GM12878 (cell line): ENCODE data around the gene PTPRJ. TPM values are rescaled to one million over a fixed set of nuclear protein-coding genes. Genes with fewer than 3 reads are reported as not detected.

ENCODE experiments used
- BACH1 ChIP-seq: fragments of 450-650 bp; IDR thresholded peaks from 2 replicates; pipeline ENCODE4 v1.6.1; 2017; ENCODE audit warnings: mild to moderate bottlenecking, borderline replicate concordance
- CBFB ChIP-seq: IDR thresholded peaks from 2 replicates; pipeline ENCODE4 v1.6.1; 2016; ENCODE audit warnings: antibody characterized with exemption, low read depth
- CTCF ChIP-seq, 3 experiments: IDR thresholded peaks in 2 of 3; conservative IDR thresholded peaks in 1 of 3; 2 replicates each; pipeline ENCODE4 v1.5.1; 2011; ENCODE audit warnings: low read depth in 3 of 3, low read length in 3 of 3, mild to moderate bottlenecking in 3 of 3, control low read depth in 2 of 3, moderate library complexity in 2 of 3, inconsistent platforms in 1 of 3, mixed read lengths in 1 of 3; ENCODE audit not compliant: control insufficient read depth in 2 of 3, insufficient read depth in 1 of 3; ENCODE audit errors: extremely low read depth in 1 of 3
- CUX1 ChIP-seq: IDR thresholded peaks from 2 replicates; pipeline ENCODE4 v1.6.1; 2012; ENCODE audit warnings: improper control_type of control experiment, low read depth, low read length; ENCODE audit not compliant: insufficient replicate concordance
- GATAD2B ChIP-seq: fragments of 450-650 bp; conservative IDR thresholded peaks from 2 replicates; pipeline ENCODE4 v1.6.1; 2017; ENCODE audit warnings: low read depth, mild to moderate bottlenecking, moderate library complexity
- IRF5 ChIP-seq: fragments of 450-650 bp; IDR thresholded peaks from 2 replicates; pipeline ENCODE4 v1.6.1; 2017; ENCODE audit warnings: borderline replicate concordance
- POLR2A ChIP-seq: IDR thresholded peaks from 2 replicates; pipeline ENCODE4 v1.6.1; 2011; ENCODE audit warnings: low read depth, mild to moderate bottlenecking, low read length
- RUNX3 ChIP-seq: IDR thresholded peaks from 2 replicates; pipeline ENCODE4 v1.6.1; 2012; ENCODE audit warnings: low read length, inconsistent platforms
- STAT1 ChIP-seq: fragments of 450-650 bp; conservative IDR thresholded peaks from 2 replicates; pipeline ENCODE4 v1.6.1; 2014; ENCODE audit warnings: antibody characterized with exemption, mild to moderate bottlenecking
- TAF1 ChIP-seq: IDR thresholded peaks from 2 replicates; pipeline ENCODE4 v1.6.1; 2011; ENCODE audit warnings: mild to moderate bottlenecking, low read depth, low read length, borderline replicate concordance
- USF2 ChIP-seq: IDR thresholded peaks from 2 replicates; pipeline ENCODE4 v1.6.1; 2011; ENCODE audit warnings: low read depth, low read length, improper control_type of control experiment, borderline replicate concordance
- ZBTB11 ChIP-seq: fragments of 450-650 bp; formaldehyde crosslinking; IDR thresholded peaks from 2 replicates; pipeline ENCODE4 v1.5.0; 2022; ENCODE audit warnings: mild to moderate bottlenecking, missing genetic modification characterization
- ZBTB4 ChIP-seq: fragments of 450-650 bp; formaldehyde crosslinking; IDR thresholded peaks from 2 replicates; pipeline ENCODE4 v1.4.0; 2022; ENCODE audit warnings: mild to moderate bottlenecking, moderate library complexity
- polyA plus RNA-seq, 11 experiments: library from polyadenylated mRNA; depleted of rRNA in 4 of 11; unstranded in 6 of 11; stranded (reverse) in 5 of 11; fragments of >200 nt; fragmentation: Nextera tagmentation in 4 of 11; fragmentation: Illumina TruSeq in 1 of 11; extraction: Ambion mirVana in 4 of 11; extraction: Trizol in 1 of 11; gene quantifications; 1 replicate in 1 of 11; 2 replicates in 10 of 11; pipeline versions ENCODE4 v1.2.1 to v1.2.3, GENCODE V29; 2011 to 2016; ENCODE audit warnings: inconsistent platforms in 2 of 11, missing spikeins in 2 of 11, low read depth in 1 of 11
- total RNA-seq, 4 experiments: library from RNA; depleted of rRNA in 3 of 4; stranded (reverse); fragments of >200 nt in 3 of 4; fragmentation: Illumina TruSeq in 1 of 4; extraction: Trizol in 1 of 4; gene quantifications; 2 replicates each; pipeline versions ENCODE4 v1.2.1 to v1.2.3, GENCODE V29; 2013 to 2021

The PTPRJ gene
- total and polyA plus RNA-seq, 10 of the 15 experiments (the other 5 are each of a cell fraction or from before 2014, with no cell fraction given): 0.22 to 22.4 (median 7.4) TPM

- no peak for TF ChIP-seq BACH1
- peak; percentile 26; the same call in 1 of the 2 replicates for TF ChIP-seq CBFB
- TF ChIP-seq ZBTB11: no peak
- no peak for TF ChIP-seq POLR2A
- TF ChIP-seq CTCF (IDR thresholded peaks at IDR 0.05 in 2 of 3, conservative IDR thresholded peaks at IDR 0.05 in 1 of 3; ENCODE audit: control insufficient read depth in 2 of 3, extremely low read depth in 1 of 3, insufficient read depth in 1 of 3, low read depth in 3 of 3, low read length in 3 of 3): no peak
- peak; percentile 90 for TF ChIP-seq RUNX3
- TF ChIP-seq USF2: no peak
- TF ChIP-seq IRF5: no peak
- no peak for TF ChIP-seq ZBTB4 (CRISPR knock-in tag)
- no peak; the same call in 1 of the 2 replicates for TF ChIP-seq GATAD2B
- TF ChIP-seq STAT1: no peak
- no peak for TF ChIP-seq TAF1
- TF ChIP-seq CUX1: no peak
These were observed 126.9 kb downstream of the PTPRJ start (continued) for GRCh38 chr11:48107188-48107704.
